H1 (cell line): ENCODE data around the gene CHMP4B. TPM values are rescaled to one million over a fixed set of nuclear protein-coding genes. Genes with fewer than 3 reads are reported as not detected.

Experiments
- CTCF ChIA-PET: fragments of 300-600 bp; sonication (Branson Sonifier 250); formaldehyde crosslinking; loops from one replicate; lab custom pipeline; 2021; ENCODE audit not compliant: partially characterized antibody; lab: Charles Lee
- POLR2A ChIA-PET: fragments of 300-600 bp; sonication (Branson Sonifier 250); formaldehyde crosslinking; loops from one replicate; lab custom pipeline; 2021; ENCODE audit warnings: inconsistent platforms; ENCODE audit not compliant: partially characterized antibody; lab: Charles Lee
- DNase-seq, 2 experiments: peaks; one replicate each; pipeline versions ENCODE4 v3.0.0 to v3.0.0-alpha.2; 2010 to 2022; ENCODE audit warnings: low spot score in 2 of 2, low read depth in 1 of 2, mixed read lengths in 1 of 2
- FAIRE-seq: peaks from 2 replicates; lab custom pipeline; 2011; peaks lifted over from hg19 to GRCh38; lab: Jason Lieb, UNC
- H2AFZ ChIP-seq: 2 replicates; pipeline ENCODE4 v1.8.1; 2012; ENCODE audit warnings: low read length, inconsistent platforms
- H2AK5ac ChIP-seq: 2 replicates; pipeline ENCODE4 v1.6.1; 2013; ENCODE audit warnings: low read depth, low read length
- H2BK120ac ChIP-seq: replicated peaks from 2 replicates; pipeline ENCODE3; 2013; ENCODE audit warnings: low read depth, low read length, inconsistent platforms
- H2BK12ac ChIP-seq: 2 replicates; pipeline ENCODE4 v1.6.1; 2013; ENCODE audit warnings: low read depth, low read length
- H2BK15ac ChIP-seq: 2 replicates; pipeline ENCODE4 v1.6.1; 2013; ENCODE audit warnings: low read length
- H2BK20ac ChIP-seq: 2 replicates; pipeline ENCODE4 v1.6.1; 2013; ENCODE audit warnings: low read length
- H2BK5ac ChIP-seq: 2 replicates; pipeline ENCODE4 v1.6.1; 2013; ENCODE audit warnings: low read depth, low read length
- H3K14ac ChIP-seq: 2 replicates; pipeline ENCODE4 v1.6.1; 2013; ENCODE audit warnings: inconsistent platforms; ENCODE audit not compliant: insufficient read length
- H3K18ac ChIP-seq: 2 replicates; pipeline ENCODE4 v1.6.1; 2013; ENCODE audit warnings: low read length; ENCODE audit errors: extremely low read depth
- H3K23ac ChIP-seq: 2 replicates; pipeline ENCODE4 v1.6.1; 2013; ENCODE audit warnings: inconsistent platforms; ENCODE audit not compliant: insufficient read length
- H3K23me2 ChIP-seq: 2 replicates; pipeline ENCODE4 v1.6.1; 2013; ENCODE audit warnings: low read depth, low read length
- H3K27ac ChIP-seq: 2 replicates; pipeline ENCODE4 v1.6.1; 2011; ENCODE audit warnings: low read depth, low read length, inconsistent platforms
- H3K27me3 ChIP-seq, 4 experiments: replicated peaks in 1 of 4; 1 replicate in 1 of 4; 2 replicates in 3 of 4; pipeline versions ENCODE4 v1.6.1 to v1.8.1; 2011 to 2013; ENCODE audit warnings: low read length in 3 of 4, mild to moderate bottlenecking in 3 of 4, inconsistent platforms in 2 of 4, mixed read lengths in 2 of 4, moderate library complexity in 1 of 4; ENCODE audit not compliant: control insufficient read depth in 3 of 4, insufficient read depth in 3 of 4; ENCODE audit errors: extremely low read depth in 1 of 4
- H3K36me3 ChIP-seq, 4 experiments: 2 replicates each; pipeline versions ENCODE4 v1.6.1 to v1.8.1; 2011 to 2013; ENCODE audit warnings: mild to moderate bottlenecking in 4 of 4, low read length in 3 of 4, moderate library complexity in 2 of 4, control low read depth in 1 of 4, inconsistent platforms in 1 of 4; ENCODE audit not compliant: insufficient read depth in 4 of 4, control insufficient read depth in 2 of 4
- H3K4ac ChIP-seq: replicated peaks from 2 replicates; pipeline ENCODE3; 2013; ENCODE audit warnings: low read length, low read depth, mixed read lengths, inconsistent platforms; ENCODE audit not compliant: insufficient read length
- H3K4me1 ChIP-seq, 4 experiments: replicated peaks in 1 of 4; 1 replicate in 1 of 4; 2 replicates in 3 of 4; pipeline versions ENCODE4 v1.6.1 to v1.8.1; 2011 to 2013; ENCODE audit warnings: low read length in 3 of 4, inconsistent platforms in 2 of 4, mixed read lengths in 1 of 4; ENCODE audit not compliant: insufficient read depth in 4 of 4, control insufficient read depth in 3 of 4
- H3K4me2 ChIP-seq, 2 experiments: 2 replicates each; pipeline versions ENCODE4 v1.6.1 to v1.8.1; 2011 to 2013; ENCODE audit warnings: low read depth in 2 of 2, low read length in 2 of 2, control low read depth in 1 of 2, inconsistent platforms in 1 of 2, mild to moderate bottlenecking in 1 of 2; ENCODE audit not compliant: insufficient read depth in 1 of 2
- H3K4me3 ChIP-seq, 4 experiments: fragments of 200-600, 300-600 bp in 1 of 4; sonication (generic), shearing (Covaris generic), sonication (Bioruptor Twin) in 1 of 4; 2 replicates each; pipeline versions ENCODE4 v1.5.1 to v1.8.1; 2011 to 2016; ENCODE audit warnings: low read length in 4 of 4, low read depth in 3 of 4, control low read depth in 2 of 4, inconsistent platforms in 2 of 4, mild to moderate bottlenecking in 2 of 4, mixed read lengths in 1 of 4, moderate library complexity in 1 of 4; ENCODE audit not compliant: insufficient read depth in 2 of 4; ENCODE audit errors: extremely low read depth in 1 of 4
- H3K56ac ChIP-seq: replicated peaks from 2 replicates; pipeline ENCODE3; 2013; ENCODE audit warnings: low read depth, mild to moderate bottlenecking, mixed read lengths, low read length, inconsistent platforms; ENCODE audit not compliant: insufficient read length
- H3K79me1 ChIP-seq: 2 replicates; pipeline ENCODE4 v1.6.1; 2013; ENCODE audit warnings: low read depth, low read length, control low read depth
- H3K79me2 ChIP-seq, 2 experiments: 2 replicates each; pipeline versions ENCODE4 v1.6.1 to v1.8.1; 2012 to 2013; ENCODE audit warnings: low read length in 2 of 2, mild to moderate bottlenecking in 2 of 2, inconsistent platforms in 1 of 2; ENCODE audit not compliant: insufficient read depth in 2 of 2, control insufficient read depth in 1 of 2
- H3K9ac ChIP-seq, 4 experiments: replicated peaks in 1 of 4; 1 replicate in 1 of 4; 2 replicates in 3 of 4; pipeline versions ENCODE4 v1.6.1 to v1.8.1; 2011 to 2013; ENCODE audit warnings: low read depth in 3 of 4, low read length in 3 of 4, control low read depth in 2 of 4, mild to moderate bottlenecking in 2 of 4, moderate library complexity in 2 of 4, inconsistent platforms in 1 of 4; ENCODE audit errors: extremely low read depth in 1 of 4
- H3K9me3 ChIP-seq, 2 experiments: 2 replicates each; pipeline versions ENCODE4 v1.6.1 to v1.8.1; 2012 to 2013; ENCODE audit warnings: mild to moderate bottlenecking in 2 of 2, moderate library complexity in 2 of 2, control low read depth in 1 of 2, inconsistent platforms in 1 of 2, low read depth in 1 of 2, low read length in 1 of 2, mixed read lengths in 1 of 2; ENCODE audit not compliant: insufficient read depth in 2 of 2
- H4K20me1 ChIP-seq, 2 experiments: replicated peaks in 1 of 2; 2 replicates each; pipeline versions ENCODE3 to v1.8.1; 2011 to 2013; ENCODE audit warnings: inconsistent platforms in 2 of 2, low read length in 2 of 2, mild to moderate bottlenecking in 1 of 2; ENCODE audit not compliant: insufficient read depth in 2 of 2, control insufficient read depth in 1 of 2
- H4K5ac ChIP-seq: 2 replicates; pipeline ENCODE4 v1.6.1; 2013; ENCODE audit warnings: low read length, low read depth, mixed read lengths, inconsistent platforms; ENCODE audit not compliant: insufficient read length
- H4K8ac ChIP-seq: 2 replicates; pipeline ENCODE4 v1.8.0; 2013; ENCODE audit warnings: mild to moderate bottlenecking, moderate library complexity, low read length, inconsistent platforms; ENCODE audit not compliant: insufficient read depth; ENCODE audit errors: extremely low read depth
- H4K91ac ChIP-seq: replicated peaks from 2 replicates; pipeline ENCODE3; 2013; ENCODE audit warnings: low read length, mixed read lengths, inconsistent platforms; ENCODE audit not compliant: insufficient read length
- BRCA1 ChIP-seq: IDR thresholded peaks from 2 replicates; pipeline ENCODE4 v1.6.1; 2012; ENCODE audit warnings: low read depth, low read length, improper control_type of control experiment
- CTBP2 ChIP-seq: IDR thresholded peaks from 2 replicates; pipeline ENCODE4 v1.7.0; 2011; ENCODE audit warnings: borderline replicate concordance, mild to moderate bottlenecking, moderate library complexity, mixed read lengths, low read length; ENCODE audit not compliant: insufficient read depth, insufficient read length
- GABPA ChIP-seq: IDR thresholded peaks from 2 replicates; pipeline ENCODE4 v1.6.1; 2011; ENCODE audit warnings: mild to moderate bottlenecking, low read length, moderate library complexity, borderline replicate concordance; ENCODE audit not compliant: insufficient read depth
- HDAC2 ChIP-seq, 2 experiments: fragments of 300-600 bp in 1 of 2; sonication (generic) in 1 of 2; IDR thresholded peaks; 2 replicates each; pipeline ENCODE4 v1.6.1; 2011 to 2012; ENCODE audit warnings: low read depth in 2 of 2, low read length in 2 of 2, mild to moderate bottlenecking in 2 of 2, moderate library complexity in 2 of 2, borderline replicate concordance in 1 of 2, inconsistent platforms in 1 of 2
- NRF1 ChIP-seq: IDR thresholded peaks from 2 replicates; pipeline ENCODE4 v1.6.1; 2011; ENCODE audit warnings: mild to moderate bottlenecking, low read depth, low read length, improper control_type of control experiment
- PHF8 ChIP-seq: fragments of 200-600 bp; sonication (generic); conservative IDR thresholded peaks from 2 replicates; pipeline ENCODE4 v1.7.1; 2012; ENCODE audit warnings: low read depth, mild to moderate bottlenecking, inconsistent platforms, low read length, moderate library complexity
- RBBP5 ChIP-seq: IDR thresholded peaks from 2 replicates; pipeline ENCODE4 v1.7.1; 2012; ENCODE audit warnings: low read depth, mild to moderate bottlenecking, inconsistent platforms, low read length, moderate library complexity, borderline replicate concordance
- SP4 ChIP-seq: IDR thresholded peaks from 2 replicates; pipeline ENCODE4 v1.6.1; 2012; ENCODE audit warnings: low read length, inconsistent platforms
- TAF1 ChIP-seq: IDR thresholded peaks from 2 replicates; pipeline ENCODE4 v1.6.1; 2011; ENCODE audit warnings: mild to moderate bottlenecking, low read depth, low read length
- TBP ChIP-seq: IDR thresholded peaks from 2 replicates; pipeline ENCODE4 v1.6.1; 2011; ENCODE audit warnings: low read depth, low read length, improper control_type of control experiment
- YY1 ChIP-seq: IDR thresholded peaks from 2 replicates; pipeline ENCODE4 v1.6.1; 2011; ENCODE audit warnings: low read depth, mild to moderate bottlenecking, low read length
- WGBS, 2 experiments: shearing (Covaris generic) in 1 of 2; methylation state at CpG; one replicate each; pipeline versions ENCODE4 v1.1.6 to v1.1.7; 2013 to 2015; ENCODE audit warnings: low lambda C conversion rate in 2 of 2, mixed read lengths in 2 of 2, inconsistent platforms in 1 of 2, low coverage in 1 of 2, missing lambda C conversion rate in 1 of 2; ENCODE audit not compliant: insufficient replicate concordance in 2 of 2, insufficient coverage in 1 of 2, insufficient read length in 1 of 2; ENCODE audit errors: extremely low coverage in 1 of 2, missing lambda C conversion rate in 1 of 2; 5-methylcytosine and 5-hydroxymethylcytosine counted together
- polyA plus RNA-seq, 7 experiments: library from polyadenylated mRNA; depleted of rRNA in 3 of 7; stranded (reverse) in 5 of 7; unstranded in 2 of 7; fragments of >200 nt in 5 of 7; fragments of 200-250 nt in 2 of 7; gene quantifications; 1 replicate in 5 of 7; 2 replicates in 1 of 7; 4 replicates in 1 of 7; pipeline versions ENCODE4 v1.2.1 to v1.2.3, GENCODE V29; 2011 to 2013; ENCODE audit warnings: missing spikeins in 2 of 7, mixed read lengths in 2 of 7
- total RNA-seq: library from RNA; stranded (reverse); fragmentation: NEBNext Ultra II Directional; extraction: Animal tissue kit (Norgen Biotek cat#: 25700); gene quantifications from 2 replicates; pipeline ENCODE4 v1.2.1, GENCODE V29; 2021
- TF ChIP-seq, protein P1 (sequence below): IDR thresholded peaks from 2 replicates; pipeline ENCODE4 v1.6.1; 2012; ENCODE audit warnings: low read length, inconsistent platforms

CHMP4B gene
- total and polyA plus RNA-seq, 2 of the 8 experiments (the other 6 are each of a cell fraction or from before 2014, with no cell fraction given) = 38.6 to 66.3 TPM

DNA sequence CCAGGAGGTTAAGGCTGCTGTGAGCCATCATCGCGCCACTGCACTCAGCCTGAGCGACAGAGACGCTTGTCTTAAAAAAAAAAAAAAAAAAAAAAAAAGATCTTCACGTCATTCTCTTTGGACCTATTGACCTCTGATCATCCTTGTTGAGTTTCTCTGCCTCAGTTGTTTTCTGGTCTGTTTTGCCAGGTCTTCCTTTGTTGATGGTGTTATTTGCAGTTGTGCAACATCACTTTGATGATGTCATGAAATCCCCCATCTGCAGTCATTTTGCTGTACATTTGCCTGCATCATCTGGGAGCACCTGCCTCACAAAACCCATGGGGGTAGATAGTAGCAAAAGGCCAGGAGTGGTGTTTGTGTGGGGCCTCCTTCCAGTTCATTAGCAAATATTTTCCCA, 39.2 kb upstream of the CHMP4B start:
- no peak overlapping the region for H2AFZ ChIP-seq
- H3K56ac ChIP-seq = no peak overlapping the region
- no peak overlapping the region for H4K8ac ChIP-seq
- H2AK5ac ChIP-seq = no peak overlapping the region
- H2BK20ac ChIP-seq = no peak overlapping the region
- no peak overlapping the region for H3K14ac ChIP-seq
- no peaks in the 10 kb centered on the region for H3K79me2 ChIP-seq
- H2BK120ac ChIP-seq = no peak overlapping the region
- DNase-seq (no peak), FAIRE-seq (no peak)
- H3K4me3 ChIP-seq = no peak overlapping the region
- ChIA-PET POLR2A (no interaction called here), CTCF (no interaction called here)
- H2BK12ac ChIP-seq = no peak overlapping the region
- no peaks in the 10 kb centered on the region for H3K23me2 ChIP-seq
- H3K79me1 ChIP-seq = no peaks in the 10 kb centered on the region
- H3K27ac ChIP-seq = no peak overlapping the region
- no peaks in the 10 kb centered on the region for H3K36me3 ChIP-seq
- no peak overlapping the region for H3K18ac ChIP-seq
- no peaks in the 10 kb centered on the region for H3K4me1 ChIP-seq
- H4K20me1 ChIP-seq = no peaks in the 10 kb centered on the region
- no peak overlapping the region for H4K5ac ChIP-seq
- no peak overlapping the region for H3K23ac ChIP-seq
- no peak overlapping the region for H4K91ac ChIP-seq
- H3K4me2 ChIP-seq = no peak overlapping the region
- no peaks in the 10 kb centered on the region for H3K27me3 ChIP-seq
- H3K9ac ChIP-seq = no peak overlapping the region
- no peak overlapping the region for H3K4ac ChIP-seq
- H3K9me3 ChIP-seq = no peaks in the 10 kb centered on the region
- no peak overlapping the region for H2BK15ac ChIP-seq
- H2BK5ac ChIP-seq = no peak overlapping the region
- WGBS, 2 experiments = 89% methylated on average over 5 of the region's 5 CpGs; no CpG with 5 or more reads in 1 of the 2 experiments
- no peak for TF ChIP-seq NRF1
- no peak for TF ChIP-seq BRCA1
- TF ChIP-seq GABPA = no peak
- no peak for TF ChIP-seq SP4
- no peak for TF ChIP-seq YY1
- TF ChIP-seq HDAC2 (IDR thresholded peaks at IDR 0.05; ENCODE audit: borderline replicate concordance in 1 of 2, low read depth in 2 of 2, low read length in 2 of 2) = no peak
- TF ChIP-seq RBBP5 = no peak
- TF ChIP-seq CTBP2 = no peak
- TF ChIP-seq, protein P1, sequence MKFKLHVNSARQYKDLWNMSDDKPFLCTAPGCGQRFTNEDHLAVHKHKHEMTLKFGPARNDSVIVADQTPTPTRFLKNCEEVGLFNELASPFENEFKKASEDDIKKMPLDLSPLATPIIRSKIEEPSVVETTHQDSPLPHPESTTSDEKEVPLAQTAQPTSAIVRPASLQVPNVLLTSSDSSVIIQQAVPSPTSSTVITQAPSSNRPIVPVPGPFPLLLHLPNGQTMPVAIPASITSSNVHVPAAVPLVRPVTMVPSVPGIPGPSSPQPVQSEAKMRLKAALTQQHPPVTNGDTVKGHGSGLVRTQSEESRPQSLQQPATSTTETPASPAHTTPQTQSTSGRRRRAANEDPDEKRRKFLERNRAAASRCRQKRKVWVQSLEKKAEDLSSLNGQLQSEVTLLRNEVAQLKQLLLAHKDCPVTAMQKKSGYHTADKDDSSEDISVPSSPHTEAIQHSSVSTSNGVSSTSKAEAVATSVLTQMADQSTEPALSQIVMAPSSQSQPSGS = no peak
- TF ChIP-seq PHF8 = no peak
- TF ChIP-seq TAF1 = no peak
- TF ChIP-seq TBP = no peak
